Activated CD8-positive, alpha-beta T cell treated with anti-CD3 and anti-CD28 coated beads for 36 hours (primary cell): Measurements from ENCODE around the gene DDX41. TPM values are rescaled to one million over a fixed set of nuclear protein-coding genes. Genes with fewer than 3 reads are reported as not detected.

Source experiments
- ATAC-seq: fragments of 200-7000 bp; cut with Tn5 transposase; one replicate; pipeline ENCODE4 v1.10.0; 2021; ENCODE audit warnings: mild to moderate bottlenecking, moderate library complexity
- CTCF ChIA-PET: fragments of 350-600 bp; sonication (Branson Sonifier 250); formaldehyde crosslinking; loops from one replicate; lab custom pipeline; 2021; ENCODE audit warnings: antibody characterized with exemption; lab: Charles Lee
- POLR2A ChIA-PET: fragments of 350-600 bp; sonication (Branson Sonifier 250); formaldehyde crosslinking; loops from one replicate; lab custom pipeline; 2021; ENCODE audit warnings: antibody characterized with exemption; lab: Charles Lee
- DNase-seq: peaks from one replicate; pipeline ENCODE4 v3.0.0-alpha.2; 2020
- H3K27ac Mint-ChIP-seq: one replicate; pipeline ENCODE4 v1.8.0; 2021; ENCODE audit warnings: mild to moderate bottlenecking, mixed read lengths
- H3K27me3 Mint-ChIP-seq: one replicate; pipeline ENCODE4 v1.8.0; 2021; ENCODE audit warnings: mixed read lengths
- H3K36me3 Mint-ChIP-seq: one replicate; pipeline ENCODE4 v1.8.0; 2021; ENCODE audit warnings: low read depth, mixed read lengths
- H3K4me1 Mint-ChIP-seq: one replicate; pipeline ENCODE4 v1.8.0; 2021; ENCODE audit warnings: low read depth, mixed read lengths
- H3K4me3 Mint-ChIP-seq: one replicate; pipeline ENCODE4 v1.8.0; 2021; ENCODE audit warnings: mild to moderate bottlenecking, moderate library complexity, mixed read lengths
- H3K9me3 Mint-ChIP-seq: one replicate; pipeline ENCODE4 v1.8.0; 2021; ENCODE audit warnings: mixed read lengths
- CTCF ChIP-seq: fragments of 200-600 bp; IDR thresholded peaks from one replicate; pipeline ENCODE4 v1.8.0; 2022; ENCODE audit warnings: antibody characterized with exemption, mild to moderate bottlenecking
- intact Hi-C: fragments of 100-400 bp; cut with micrococcal nuclease; formaldehyde crosslinking; loops from one replicate; pipeline ENCODE4 v1.10.0; 2022
- total RNA-seq, 2 experiments: library from RNA; stranded (reverse); gene quantifications; one replicate each; pipeline ENCODE4 v1.2.3, GENCODE V29; 2021

The DDX41 gene
- total RNA-seq, 2 experiments from 2014 or later = 226 to 228 TPM

- TF ChIP-seq CTCF = peak; percentile 84
- POLR2A ChIA-PET = interaction anchor here (1.6 to 7.1 kb wide), 2 partner anchors 14 to 44 kb away, joined by 10 to 130 read pairs; partner anchors contain the start of genes DBN1 and PRR7
- Mint-ChIP-seq H3K4me1 (peaks cover 27% of the 10 kb centered on the region), H3K9me3 (no peaks in the 10 kb centered on the region), H3K27ac (no peak overlapping the region), H3K27me3 (no peaks in the 10 kb centered on the region), H3K36me3 (peaks cover 39% of the 10 kb centered on the region), H3K4me3 (no peak overlapping the region)
- peak; percentile 60 for DNase-seq
- peak; percentile 37 for ATAC-seq
- CTCF ChIA-PET = interaction anchor here (0.7 to 5.1 kb wide), 3 partner anchors 10 to 16 kb away, joined by 3 to 26 read pairs (median 3); no protein-coding TSS in a partner anchor
- intact Hi-C loops = no loop called here
Observed at GRCh38 chr5:177491429-177491945, 25.3 kb downstream of the DDX41 start.

- no peak for ATAC-seq
- no peak overlapping the region for H3K4me3 Mint-ChIP-seq
- intact Hi-C loops = no loop called here
- peaks cover 43% of the 10 kb centered on the region for H3K36me3 Mint-ChIP-seq
- POLR2A ChIA-PET = no interaction called here
- H3K4me1 Mint-ChIP-seq = peaks cover 24% of the 10 kb centered on the region
- no peaks in the 10 kb centered on the region for H3K27me3 Mint-ChIP-seq
- no peak for TF ChIP-seq CTCF
- no peak overlapping the region for H3K27ac Mint-ChIP-seq
- H3K9me3 Mint-ChIP-seq = no peaks in the 10 kb centered on the region
- no peak for DNase-seq
- CTCF ChIA-PET = interaction anchor here (1.0 to 5.1 kb wide), 2 partner anchors 9 to 13 kb away, joined by 3 to 26 read pairs; no protein-coding TSS in a partner anchor
Observed at GRCh38 chr5:177490992-177491391, 25.8 kb downstream of the DDX41 start.

GRCh38 chr5:177490311-177490991 is 26.3 kb downstream of the DDX41 start:
- no peaks in the 10 kb centered on the region for H3K27me3 Mint-ChIP-seq
- ATAC-seq (no peak), DNase-seq (no peak)
- H3K4me1 Mint-ChIP-seq = peaks cover 20% of the 10 kb centered on the region
- no peak overlapping the region for H3K4me3 Mint-ChIP-seq
- no peak overlapping the region for H3K27ac Mint-ChIP-seq
- intact Hi-C loops = no loop called here
- POLR2A ChIA-PET = interaction anchor here (1.1 to 2.1 kb wide), 2 partner anchors 14 to 15 kb away, joined by 3 to 5 read pairs; no protein-coding TSS in a partner anchor
- no peaks in the 10 kb centered on the region for H3K9me3 Mint-ChIP-seq
- TF ChIP-seq CTCF = no peak
- CTCF ChIA-PET = interaction anchor here (1.0 to 5.1 kb wide), 4 partner anchors 10 to 100 kb away, joined by 3 to 26 read pairs (median 4); no protein-coding TSS in a partner anchor
- H3K36me3 Mint-ChIP-seq = peaks cover 43% of the 10 kb centered on the region

- Mint-ChIP-seq H3K36me3 (peaks cover 43% of the 10 kb centered on the region), H3K4me3 (no peak overlapping the region), H3K9me3 (no peaks in the 10 kb centered on the region), H3K27ac (no peak overlapping the region), H3K4me1 (peaks cover 10% of the 10 kb centered on the region), H3K27me3 (no peaks in the 10 kb centered on the region)
- POLR2A ChIA-PET = interaction anchor here (0.8 to 2.1 kb wide), 4 partner anchors 13 to 47 kb away, joined by 3 to 5 read pairs (median 3); no protein-coding TSS in a partner anchor
- intact Hi-C loops = no loop called here
- CTCF ChIA-PET = interaction anchor here (1.2 to 5.1 kb wide), 3 partner anchors 11 to 99 kb away, joined by 3 to 26 read pairs (median 5); no protein-coding TSS in a partner anchor
- no peak for TF ChIP-seq CTCF
- no peak for ATAC-seq
- DNase-seq = peak; percentile 15
Observed at GRCh38 chr5:177489119-177489716, 27.5 kb downstream of the DDX41 start.
